Fibroblast of skin of left quadriceps (primary cell): ENCODE measurements around the gene C1orf21.
A peak's percentile ranks its signal among the peaks of the same experiment; 100 is the strongest.
"Not testable (repeated sequence)": the region's sequence is repeated elsewhere in the genome, so short reads cannot be mapped to it uniquely, and the experiment has no call there.

Experiments used
- DNase-seq, 2 experiments: peaks; one replicate each; pipeline ENCODE4 v3.0.0-alpha.2; 2013; ENCODE audit warnings: low read depth in 2 of 2

C1orf21 gene, protein sequence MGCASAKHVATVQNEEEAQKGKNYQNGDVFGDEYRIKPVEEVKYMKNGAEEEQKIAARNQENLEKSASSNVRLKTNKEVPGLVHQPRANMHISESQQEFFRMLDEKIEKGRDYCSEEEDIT

DNA sequence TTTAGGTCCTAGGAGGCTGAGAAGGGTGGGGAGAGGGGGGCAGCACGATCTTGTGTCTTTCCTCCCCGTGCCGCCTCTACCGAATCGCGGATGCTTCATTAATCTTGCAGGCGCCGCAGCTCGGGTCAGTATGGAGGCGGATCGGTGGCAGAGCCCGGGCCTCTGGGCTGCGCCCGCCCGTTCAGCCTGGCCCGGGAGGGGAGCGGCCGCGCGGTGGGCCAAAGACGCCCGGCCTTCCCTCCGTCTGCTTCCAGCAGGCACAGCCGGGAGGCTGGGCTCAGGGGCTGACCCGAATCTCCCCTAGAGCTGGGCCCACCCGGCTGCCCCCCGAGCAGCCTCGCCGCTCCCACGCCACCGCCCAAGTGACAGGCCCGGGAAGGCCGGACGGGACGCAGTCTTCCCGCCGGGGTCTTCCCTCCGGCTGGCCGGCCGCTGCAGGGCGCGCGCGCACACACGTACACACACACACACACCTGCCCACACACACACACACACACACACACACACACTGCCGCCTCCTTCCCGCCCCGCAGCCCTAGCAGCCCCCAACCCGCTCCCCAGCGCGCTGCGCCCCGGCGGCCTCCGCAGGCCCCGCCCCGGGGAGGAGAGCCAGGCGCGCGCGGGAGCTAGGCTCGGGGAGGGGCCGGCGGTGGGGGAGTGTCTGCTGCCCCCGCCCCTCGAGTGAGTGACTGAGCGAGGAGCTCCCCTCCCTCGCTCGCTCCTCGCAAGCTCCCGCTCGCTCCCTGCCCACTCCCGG, at the start of gene C1orf21:
TSS of gene C1orf21 (plus strand) at position 718 of the 757 bp plus-strand sequence. CDS start 90,481 bp downstream, outside the sequence.
- DNase-seq = peak; percentile 82 to 83

DNA sequence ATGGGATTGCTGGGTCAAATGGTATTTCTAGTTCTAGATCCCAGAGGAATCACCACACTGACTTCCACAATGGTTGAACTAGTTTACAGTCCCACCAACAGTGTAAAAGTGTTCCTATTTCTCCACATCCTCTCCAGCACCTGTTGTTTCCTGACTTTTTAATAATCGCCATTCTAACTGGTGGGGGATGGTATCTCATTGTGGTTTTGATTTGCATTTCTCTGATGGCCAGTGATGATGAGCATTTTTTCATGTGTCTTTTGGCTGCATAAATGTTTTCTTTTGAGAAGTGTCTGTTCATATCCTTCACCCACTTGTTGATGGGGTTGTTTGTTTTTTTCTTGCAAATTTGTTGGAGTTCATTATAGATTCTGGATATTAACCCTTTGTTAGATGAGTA, 49.0 kb upstream of the C1orf21 start:
- not testable (repeated sequence) for DNase-seq

DNA sequence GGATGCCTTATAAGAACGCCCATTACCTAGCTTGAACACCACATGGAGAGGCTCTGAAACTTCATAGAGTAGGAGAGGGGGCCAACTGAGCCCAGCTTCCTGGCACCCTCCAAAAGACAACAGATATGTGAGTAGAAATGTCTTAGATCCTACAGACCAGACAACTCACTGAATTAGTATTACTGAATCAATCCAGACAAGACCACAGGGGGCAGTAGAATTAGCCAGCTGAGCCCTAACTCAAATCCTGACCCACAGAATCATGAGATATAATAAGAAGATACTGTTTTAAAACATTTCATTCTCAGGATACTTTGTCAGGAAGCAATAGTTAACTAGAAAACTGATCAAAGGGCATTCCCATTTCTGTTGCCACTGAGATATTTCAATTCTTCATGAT, 45.8 kb upstream of the C1orf21 start:
- no peak for DNase-seq

DNA sequence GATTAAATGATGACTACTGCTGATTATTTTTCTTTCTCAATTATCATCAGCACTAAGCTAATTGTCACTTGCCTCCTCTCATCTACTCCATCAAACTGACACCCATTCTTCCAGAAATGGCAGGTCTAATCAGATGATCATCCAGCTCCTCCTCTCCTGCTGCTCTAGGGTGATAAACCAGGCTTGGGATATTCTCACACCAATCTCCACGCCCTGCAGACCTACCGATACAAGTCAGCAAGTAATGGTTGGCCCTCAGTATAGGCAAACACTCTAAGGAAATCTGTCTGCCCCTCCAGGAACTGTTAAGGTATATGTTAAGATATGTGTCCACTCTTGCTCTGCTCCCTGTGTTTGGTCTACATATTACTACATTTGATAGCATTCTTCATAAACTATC, 36.3 kb upstream of the C1orf21 start:
- no peak for DNase-seq

DNA sequence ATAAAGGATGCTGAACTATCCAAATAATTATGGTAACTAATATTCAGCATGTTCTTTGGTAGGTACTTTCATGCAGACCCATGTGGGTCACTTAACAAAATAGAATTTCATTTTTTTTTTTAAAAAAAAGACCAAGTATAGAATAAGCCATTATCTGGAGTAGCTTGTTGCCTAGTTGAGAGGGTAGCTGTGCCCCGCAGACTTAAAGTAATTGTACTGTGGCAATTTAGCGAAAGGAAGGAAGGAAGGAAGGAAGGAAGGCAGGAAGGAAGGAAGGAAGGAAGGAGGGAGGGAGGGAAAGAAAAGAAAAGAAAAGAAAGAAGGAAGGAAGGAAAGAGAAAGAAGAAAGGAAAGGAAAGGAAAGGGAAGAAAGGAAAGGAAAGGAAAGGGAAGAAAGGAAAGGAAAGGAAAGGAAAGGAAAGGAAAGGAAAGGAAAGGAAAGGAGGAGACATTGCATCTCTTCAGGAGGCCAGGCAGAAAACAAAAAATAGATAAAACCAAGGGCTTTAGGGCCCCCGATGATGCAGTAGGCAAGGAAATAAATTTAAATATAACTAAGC, 35.3 kb upstream of the C1orf21 start:
- DNase-seq = no peak

DNA sequence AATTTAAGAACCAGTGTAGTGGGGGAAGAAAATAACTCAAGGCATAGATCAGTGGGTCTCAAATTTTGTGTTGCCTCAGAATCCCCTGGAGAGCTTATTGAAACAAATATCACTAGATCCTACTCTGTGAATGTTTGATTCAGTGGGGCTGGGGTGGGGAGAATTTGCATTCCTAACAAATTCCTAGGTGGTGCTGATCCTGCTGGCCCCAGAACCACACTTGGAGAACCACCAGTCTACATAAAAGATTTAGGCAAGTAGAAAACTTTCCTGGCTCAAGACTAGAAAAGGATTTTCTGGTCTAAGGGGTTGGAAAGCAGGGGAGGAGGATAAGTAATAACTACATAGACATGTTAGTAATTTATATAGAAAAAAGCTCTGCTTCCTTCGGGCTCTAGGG, 34.1 kb upstream of the C1orf21 start:
- DNase-seq = peak in 1 of 2 experiments; percentile 4

DNA sequence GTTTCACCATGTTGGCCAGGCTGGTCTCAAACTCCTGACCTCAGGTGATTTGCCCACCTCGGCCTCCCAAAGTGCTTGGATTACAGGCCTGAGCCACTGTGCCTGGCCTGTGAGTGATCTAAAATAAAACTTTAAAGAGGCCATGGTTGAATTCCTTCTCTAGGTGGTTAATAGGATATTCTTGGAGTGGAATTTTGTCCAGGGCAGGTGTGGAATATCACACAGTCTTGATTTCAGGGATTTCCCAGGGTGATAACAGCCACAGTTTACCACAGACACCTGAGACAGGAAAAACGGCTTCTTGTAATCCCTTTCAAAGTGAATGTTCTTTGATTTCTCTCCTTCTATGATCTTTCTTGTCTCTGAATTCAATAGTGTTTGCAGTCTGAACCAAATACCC, 32.1 kb upstream of the C1orf21 start:
- no peak for DNase-seq

DNA sequence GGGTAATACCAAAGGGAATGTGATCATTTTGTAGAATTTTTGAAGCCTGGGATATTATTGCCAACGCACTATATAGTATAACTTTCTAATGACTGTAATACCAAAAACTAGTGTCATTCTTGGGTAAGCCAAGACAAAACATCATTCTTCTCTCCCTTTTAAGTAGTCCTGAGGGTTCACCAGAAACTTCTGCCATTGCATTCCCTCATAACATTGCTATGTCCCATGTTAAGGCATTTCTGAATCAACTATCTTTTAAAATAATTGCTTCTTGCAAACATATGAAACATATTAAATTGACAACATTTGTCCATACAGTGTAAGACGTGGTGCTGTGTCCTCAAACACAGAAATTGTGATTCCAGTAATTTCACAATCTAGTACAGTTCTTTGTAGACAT, 29.9 kb upstream of the C1orf21 start:
- no peak for DNase-seq

DNA sequence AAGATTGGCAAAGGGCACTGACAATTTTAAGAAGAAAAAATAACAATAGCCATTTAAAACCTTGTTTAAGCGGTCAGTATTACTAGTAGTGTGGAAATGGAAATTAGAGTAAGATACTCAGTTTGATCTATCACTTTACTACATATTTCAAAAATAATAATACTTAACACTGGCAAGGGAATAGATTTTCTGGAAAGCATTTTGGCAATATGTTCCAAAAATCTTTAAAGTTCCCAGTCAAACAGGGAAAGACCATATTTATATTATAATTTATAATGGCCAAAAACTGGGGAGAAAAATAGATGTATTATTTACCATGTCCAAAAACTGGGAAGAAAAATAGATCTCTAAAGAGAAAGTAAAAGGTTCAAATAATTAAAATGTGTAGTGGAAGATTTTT, 28.6 kb upstream of the C1orf21 start:
- DNase-seq = no peak

DNA sequence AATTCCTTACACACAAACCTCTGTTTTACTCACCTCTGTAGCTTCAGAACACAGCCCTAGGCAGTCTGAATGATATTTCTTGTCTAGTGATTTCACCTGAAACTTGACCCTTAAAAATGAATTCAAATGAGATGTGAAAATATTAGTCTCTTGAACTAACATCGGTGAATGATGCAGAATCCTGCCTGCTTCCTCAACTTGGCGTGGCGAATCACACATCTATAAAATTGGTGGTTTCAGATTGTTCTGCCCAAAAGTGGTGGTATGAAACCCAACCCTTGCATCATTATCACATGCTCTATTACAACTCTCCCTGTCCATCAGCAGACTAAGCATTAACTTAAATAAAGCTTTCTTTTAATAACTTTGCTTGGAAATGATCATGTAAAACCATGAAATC, 26.9 kb upstream of the C1orf21 start:
- DNase-seq = no peak

DNA sequence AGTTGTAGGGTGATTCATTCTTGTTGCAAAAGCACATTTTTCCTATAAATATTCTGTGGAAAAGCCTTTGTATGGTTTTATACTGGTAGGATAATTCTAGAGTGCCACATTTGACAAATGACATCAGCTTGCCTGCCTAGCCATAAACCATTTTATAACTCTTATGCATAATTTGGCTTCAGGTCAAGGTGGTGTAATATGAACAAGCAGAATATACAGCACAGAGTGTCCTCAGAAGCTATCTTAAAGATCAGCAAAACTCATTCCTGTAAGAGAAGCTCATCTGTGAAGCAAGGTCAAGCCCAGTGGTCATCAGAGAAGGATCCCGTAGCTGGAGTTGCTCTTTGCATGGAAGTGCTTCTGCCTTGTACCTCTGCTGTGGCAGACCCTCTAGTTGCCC, 24.0 kb upstream of the C1orf21 start:
- peak in 1 of 2 experiments; percentile 36 for DNase-seq

DNA sequence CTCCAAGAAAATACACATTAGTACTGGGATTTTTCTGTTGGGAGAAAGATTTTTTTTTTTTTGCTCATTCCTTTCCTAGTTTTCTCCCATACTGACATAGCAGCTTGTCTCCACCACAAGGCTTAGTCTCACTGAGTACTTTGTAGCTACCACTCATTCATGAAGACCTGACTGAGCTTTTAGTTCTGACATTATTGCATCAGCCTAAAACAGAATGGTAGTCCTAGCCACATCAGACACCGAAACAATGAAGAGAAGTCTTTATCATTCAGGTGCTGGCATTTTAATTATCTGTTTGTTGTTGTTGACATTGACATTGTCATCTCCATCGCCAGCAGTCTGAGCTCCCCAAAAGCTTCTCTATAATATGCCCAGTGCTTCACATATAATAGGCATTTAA, 21.1 kb upstream of the C1orf21 start:
- no peak for DNase-seq

DNA sequence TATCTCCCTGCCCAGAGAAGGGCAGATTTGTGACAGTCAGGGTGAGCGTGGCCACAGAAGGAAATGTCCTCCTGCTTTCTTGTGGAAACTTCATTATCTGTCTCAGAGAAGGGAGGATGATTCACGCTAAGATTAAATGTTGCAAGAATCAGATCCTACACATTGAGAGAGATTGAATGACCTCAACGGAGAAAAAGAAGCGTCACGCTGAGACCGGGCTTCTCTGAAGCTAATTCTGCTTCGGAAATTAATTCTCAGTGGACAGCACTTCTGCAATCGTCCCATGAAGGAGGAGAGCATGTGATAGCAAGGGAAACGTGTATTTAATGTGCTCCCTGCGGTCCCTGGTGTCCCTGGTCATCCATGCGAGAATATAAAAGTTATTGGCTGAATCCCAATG, 19.8 kb upstream of the C1orf21 start:
- DNase-seq = no peak

DNA sequence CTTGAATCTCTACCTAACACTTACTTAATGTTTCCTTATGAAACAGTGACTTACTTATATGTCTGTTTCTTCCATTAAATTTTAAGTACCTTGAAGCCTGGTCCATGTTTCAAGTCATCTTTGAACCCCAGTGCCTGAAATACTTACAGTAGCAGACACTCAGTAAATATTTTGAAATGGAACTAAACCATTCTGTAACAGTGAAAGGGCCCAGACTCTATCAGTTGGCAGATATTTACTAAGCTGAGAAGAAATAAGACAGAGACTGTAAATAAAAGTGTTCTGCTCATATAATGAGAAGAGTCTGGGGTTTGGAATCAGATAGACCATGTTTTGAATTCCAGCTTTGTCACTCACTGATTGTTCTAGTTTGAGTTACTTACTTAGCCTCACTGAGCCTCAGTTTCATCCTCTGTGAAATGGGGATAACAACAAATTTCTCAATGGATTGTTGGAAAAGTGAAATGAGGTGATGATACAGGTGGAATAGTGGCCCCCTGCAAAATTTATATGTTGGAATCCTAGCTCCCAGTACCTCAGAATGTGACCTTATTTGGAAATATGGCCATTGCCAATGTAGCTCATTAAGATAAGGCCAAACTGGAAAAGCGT, 19.3 kb upstream of the C1orf21 start:
- no peak for DNase-seq

DNA sequence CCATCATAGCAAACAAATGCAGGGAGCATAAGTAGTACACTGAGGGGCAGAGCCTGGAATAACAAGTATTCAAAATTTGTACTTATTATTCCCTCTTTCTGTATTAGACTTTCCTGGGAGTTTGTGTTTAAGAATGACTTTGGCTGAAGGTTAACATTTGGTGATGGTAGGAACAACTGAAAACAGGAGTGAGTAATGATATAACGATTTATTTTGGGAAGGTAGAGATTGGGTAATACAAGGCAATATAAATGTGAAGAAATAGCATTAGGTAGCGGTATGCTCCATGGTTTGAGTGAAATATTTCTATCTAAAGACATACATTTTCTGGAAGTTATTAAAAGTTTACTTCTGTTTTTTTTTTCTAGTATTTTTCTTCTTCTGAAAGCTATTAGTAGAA, 18.5 kb upstream of the C1orf21 start:
- DNase-seq = no peak

DNA sequence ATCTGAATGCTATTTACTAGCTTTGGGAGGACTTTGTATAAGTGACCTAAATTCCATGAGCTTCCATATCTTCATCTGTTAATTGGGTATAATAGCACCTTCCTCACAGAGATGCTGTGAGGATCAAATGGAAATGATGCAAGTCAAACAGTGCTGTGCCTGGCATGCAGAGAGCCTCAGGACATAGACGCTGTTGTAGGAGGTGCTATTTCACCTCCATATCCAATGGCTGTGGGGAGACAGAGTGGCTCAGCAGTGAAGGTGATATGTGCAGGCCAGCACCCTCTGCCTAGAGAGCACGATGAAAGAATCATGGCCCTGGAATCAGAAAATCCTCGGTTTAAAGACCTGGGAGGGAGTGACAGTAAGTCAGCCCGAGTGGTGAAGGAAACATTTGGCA, 16.0 kb upstream of the C1orf21 start:
- no peak for DNase-seq

DNA sequence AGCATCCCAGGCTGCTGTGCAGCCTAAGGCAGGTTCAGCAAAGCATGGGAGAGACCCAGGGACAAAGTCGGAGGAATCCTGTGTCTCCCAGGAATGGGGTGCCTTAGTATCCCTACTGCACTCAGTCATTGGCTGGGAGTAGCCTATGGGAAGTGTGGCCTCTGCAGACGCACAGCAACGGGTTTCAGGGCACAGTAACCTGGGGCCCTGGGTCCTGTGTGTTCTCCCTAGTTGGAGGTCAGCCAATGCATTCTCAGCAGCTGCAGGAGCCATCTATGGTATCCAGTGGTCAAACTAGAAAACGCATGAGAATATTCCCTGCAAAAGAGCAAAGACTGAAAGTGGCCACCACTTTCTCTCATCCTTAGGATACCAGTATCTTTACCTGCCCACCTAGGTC, 13.7 kb upstream of the C1orf21 start:
- DNase-seq = no peak

DNA sequence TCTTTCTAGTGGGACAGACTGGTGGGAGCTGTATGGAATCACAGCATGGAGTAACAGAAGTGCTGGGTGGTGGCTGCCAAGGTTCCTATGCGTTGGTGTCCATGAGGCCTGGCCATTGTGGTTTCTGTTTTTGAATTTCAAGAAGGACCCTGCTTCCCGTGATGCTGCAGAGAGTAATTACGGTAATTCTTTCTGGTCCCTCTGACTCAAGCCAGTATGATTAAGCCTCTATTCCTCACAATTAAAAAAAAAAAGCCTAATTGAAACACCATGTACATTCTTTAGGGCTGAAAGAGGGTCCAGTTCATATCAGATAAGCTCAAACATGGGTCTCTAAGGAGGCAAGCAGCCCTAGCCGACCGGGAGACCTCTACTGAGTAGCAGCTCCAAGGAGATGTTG, 10.5 kb upstream of the C1orf21 start:
- no peak for DNase-seq

DNA sequence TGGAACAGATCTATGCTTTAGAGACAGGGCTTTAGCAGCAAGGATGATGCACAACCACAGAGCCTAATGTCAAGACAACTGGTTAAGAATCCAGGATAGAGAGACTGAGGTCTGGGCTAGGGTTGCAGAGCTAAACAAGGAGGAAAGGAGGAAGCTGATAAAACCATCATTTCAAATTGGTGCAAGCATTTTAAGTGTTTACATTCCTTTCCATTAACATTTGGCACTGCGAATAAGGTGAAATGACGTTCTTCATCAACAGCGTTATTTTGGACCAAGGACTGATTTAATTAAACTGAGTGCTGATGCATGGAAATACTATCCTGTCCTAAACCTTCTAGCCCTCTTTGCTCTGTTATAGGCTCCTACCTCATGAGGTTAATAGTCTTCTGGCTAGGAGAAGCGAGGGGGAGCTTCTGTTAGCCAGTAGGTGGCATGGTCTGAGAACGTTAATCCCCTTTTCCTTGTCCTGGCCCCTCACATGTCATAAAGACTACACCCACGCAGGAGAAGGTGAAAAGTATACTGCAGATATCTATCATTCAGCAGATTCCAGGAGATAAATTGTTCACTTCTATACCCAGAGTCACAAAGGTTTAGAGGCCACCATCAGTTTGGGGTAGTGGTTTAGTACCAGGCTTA, 7.6 kb upstream of the C1orf21 start:
- DNase-seq = no peak

DNA sequence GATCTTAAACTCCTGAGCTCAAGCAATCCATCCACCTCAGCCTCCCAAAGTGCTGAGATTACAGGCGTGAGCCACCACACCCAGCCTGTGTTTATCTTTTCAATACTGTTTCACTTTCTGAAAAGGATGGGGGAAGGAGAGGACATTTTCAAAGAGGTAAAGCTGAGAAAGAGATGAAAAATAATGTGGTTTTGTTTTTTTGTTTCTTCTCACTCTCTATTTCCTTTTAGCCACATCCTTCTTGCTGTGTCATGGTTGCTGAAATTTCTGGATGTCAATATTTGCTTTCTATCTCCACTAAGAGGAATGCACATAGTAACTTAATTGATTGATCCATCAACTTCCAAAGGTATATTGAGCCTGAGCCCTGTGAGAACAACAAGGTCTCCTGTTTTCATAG, 6.4 kb upstream of the C1orf21 start:
- no peak for DNase-seq

DNA sequence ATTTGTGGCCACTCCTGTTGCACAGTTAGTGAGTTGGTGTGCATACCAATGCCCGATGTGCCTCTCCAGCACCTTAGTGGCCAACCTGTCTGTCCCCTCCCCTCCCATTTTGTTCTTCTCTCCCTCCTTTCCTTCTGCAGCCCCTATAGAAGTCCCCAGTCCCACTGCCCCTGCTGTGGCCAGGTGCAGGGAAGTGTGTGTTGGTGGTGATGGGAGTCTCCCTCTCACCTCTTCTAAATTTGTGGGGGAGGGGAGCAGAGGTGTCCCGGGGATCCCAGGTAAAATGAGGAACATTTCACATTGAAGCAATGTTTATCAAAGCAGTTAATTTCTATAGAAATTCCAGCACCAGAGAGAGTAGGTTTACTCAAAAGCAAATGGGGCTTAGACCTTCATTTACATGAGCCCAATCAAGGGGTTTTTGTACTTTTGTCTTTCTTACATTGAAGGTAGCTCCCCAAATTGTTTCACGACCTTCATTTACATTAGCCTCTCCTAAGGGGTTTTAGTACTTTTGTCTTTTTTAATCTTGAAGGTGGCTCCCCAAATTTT, 3.0 kb upstream of the C1orf21 start:
- DNase-seq = no peak

DNA sequence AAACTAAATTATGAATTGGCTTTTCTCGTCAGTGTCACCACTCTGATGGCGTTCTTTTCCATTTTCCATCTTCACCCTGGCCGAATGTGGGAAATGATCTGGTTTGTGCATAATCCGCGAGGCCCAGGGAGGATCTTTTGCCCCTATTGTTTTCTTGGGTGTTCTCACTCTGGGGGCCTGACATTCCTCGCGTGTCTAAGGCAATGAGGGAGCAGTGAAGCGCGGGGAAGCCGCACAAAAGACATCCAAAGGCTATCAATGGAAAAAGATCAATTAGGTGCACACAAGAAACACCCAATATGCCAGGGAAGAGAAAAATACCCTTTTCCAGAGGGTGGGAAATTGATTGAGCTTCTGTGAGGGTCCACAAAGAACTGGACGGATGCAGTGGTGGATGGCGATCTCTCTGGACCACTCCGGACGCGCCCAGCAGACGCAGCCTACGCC, 941 bp upstream of the C1orf21 start:
- no peak for DNase-seq
